Heart left ventricle (tissue), 13 donors: ENCODE results near the gene MRPS23.

ENCODE experiments used
- POLR2A ChIP-seq, 2 donors: fragments of 450-650 bp; IDR thresholded peaks; one replicate each; pipeline ENCODE4 v1.6.1; 2017; ENCODE audit warnings: antibody characterized with exemption in 2 of 2, mild to moderate bottlenecking in 2 of 2, moderate library complexity in 2 of 2
- TF ChIP-seq, protein P1 (sequence below), 12 donors: fragments of 200-600 bp; sonication (generic) in 4 of 12; IDR thresholded peaks; one replicate each; pipeline versions ENCODE4 v1.5.0 to v1.8.0; 2018 to 2022; ENCODE audit warnings: antibody characterized with exemption in 12 of 12, mild to moderate bottlenecking in 5 of 12
- donor health status: ischemic (EF 13 %, LVEDD 7.1; RV severe dilation, severe dysfunction).
- donor health status: DM: no; HTN: yes; CAD: no.
- donor health status: DM: no; HTN: no; CAD: no.
- donor health status: ischemic (EF 25% LVEDD 6.9; RV normal size, moderate dysfunction).
- donor health status: ischemic (EF 25% LVEDD 5.7; RV mildly dilated, moderate dysfunction).
- donor health status: ischemic (EF 35%, LVEDD 5.7; RV mildly dilated, moderate dysfunction).
- donor health status: nonischemic (EF 11% LVEDD 7.7; RV severe dilation, severe dysfunction).
- donor health status: DM: yes; HTN: yes; CAD: no.
- donor health status: PGD.
- donor health status: ischemic (EF 29% LVEDD 5.4; RV normal size, mild dysfunction).
- donor health status: nonischemic (EF 23%, LVEDD 6.1; RV moderate dilation, normal function).

DNA sequence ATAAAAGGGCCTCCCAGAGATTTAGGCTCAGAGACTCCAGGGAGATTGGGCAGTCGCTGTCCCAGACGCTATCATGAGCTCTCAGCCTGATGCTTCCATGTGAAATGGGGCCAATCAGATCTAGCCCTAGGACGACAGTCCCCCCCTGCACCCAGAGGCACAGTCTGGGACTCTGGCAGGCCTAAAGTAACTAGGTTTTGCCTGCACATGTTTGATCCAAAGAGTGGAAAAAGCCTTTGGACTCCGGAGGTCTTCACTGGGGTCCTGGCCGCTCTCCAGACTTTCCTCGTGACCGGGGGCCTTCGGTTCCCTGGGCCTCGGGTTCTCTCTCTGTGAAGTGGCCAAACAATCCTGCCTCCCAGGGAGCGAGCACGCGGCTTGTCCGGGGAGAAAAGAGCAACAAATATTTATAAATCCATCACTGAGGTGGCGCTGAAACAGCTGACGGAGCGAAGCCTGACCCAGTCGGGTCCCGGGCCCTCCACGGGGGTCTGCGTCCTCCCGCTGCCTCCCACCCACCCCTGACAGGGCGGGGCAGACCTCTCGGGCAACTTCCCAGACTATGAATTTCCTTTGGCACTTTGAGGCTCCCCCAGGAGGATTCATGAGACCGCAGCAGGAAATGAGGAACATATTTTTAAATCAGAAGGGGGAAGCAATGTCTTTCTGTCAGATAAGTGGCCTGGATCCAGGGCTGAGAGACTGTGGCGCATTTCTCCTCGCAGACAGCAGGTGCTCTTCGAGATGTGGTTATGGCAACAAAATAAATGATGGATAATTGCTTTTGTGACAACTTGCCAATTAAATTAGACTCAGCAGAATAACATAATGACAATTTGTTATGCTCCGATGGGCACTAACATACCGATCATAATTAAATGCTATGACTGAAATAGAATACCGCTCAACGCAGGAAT lies 38.9 kb downstream of the MRPS23 start:
- TF ChIP-seq, protein P1, sequence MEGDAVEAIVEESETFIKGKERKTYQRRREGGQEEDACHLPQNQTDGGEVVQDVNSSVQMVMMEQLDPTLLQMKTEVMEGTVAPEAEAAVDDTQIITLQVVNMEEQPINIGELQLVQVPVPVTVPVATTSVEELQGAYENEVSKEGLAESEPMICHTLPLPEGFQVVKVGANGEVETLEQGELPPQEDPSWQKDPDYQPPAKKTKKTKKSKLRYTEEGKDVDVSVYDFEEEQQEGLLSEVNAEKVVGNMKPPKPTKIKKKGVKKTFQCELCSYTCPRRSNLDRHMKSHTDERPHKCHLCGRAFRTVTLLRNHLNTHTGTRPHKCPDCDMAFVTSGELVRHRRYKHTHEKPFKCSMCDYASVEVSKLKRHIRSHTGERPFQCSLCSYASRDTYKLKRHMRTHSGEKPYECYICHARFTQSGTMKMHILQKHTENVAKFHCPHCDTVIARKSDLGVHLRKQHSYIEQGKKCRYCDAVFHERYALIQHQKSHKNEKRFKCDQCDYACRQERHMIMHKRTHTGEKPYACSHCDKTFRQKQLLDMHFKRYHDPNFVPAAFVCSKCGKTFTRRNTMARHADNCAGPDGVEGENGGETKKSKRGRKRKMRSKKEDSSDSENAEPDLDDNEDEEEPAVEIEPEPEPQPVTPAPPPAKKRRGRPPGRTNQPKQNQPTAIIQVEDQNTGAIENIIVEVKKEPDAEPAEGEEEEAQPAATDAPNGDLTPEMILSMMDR (IDR thresholded peaks at IDR 0.05), result peak in 1 of 12 donors; percentile 8
- no peak for TF ChIP-seq POLR2A (IDR thresholded peaks at IDR 0.05)
